HG02973 (cell line): ENCODE data around the gene MGMT.

Experiments
- ATAC-seq: cut with Tn5 transposase; IDR thresholded peaks from one replicate; pipeline ENCODE4 v1.9.1; 2021; ENCODE audit warnings: moderate library complexity; ENCODE audit not compliant: unreplicated experiment

Gene MGMT

DNA sequence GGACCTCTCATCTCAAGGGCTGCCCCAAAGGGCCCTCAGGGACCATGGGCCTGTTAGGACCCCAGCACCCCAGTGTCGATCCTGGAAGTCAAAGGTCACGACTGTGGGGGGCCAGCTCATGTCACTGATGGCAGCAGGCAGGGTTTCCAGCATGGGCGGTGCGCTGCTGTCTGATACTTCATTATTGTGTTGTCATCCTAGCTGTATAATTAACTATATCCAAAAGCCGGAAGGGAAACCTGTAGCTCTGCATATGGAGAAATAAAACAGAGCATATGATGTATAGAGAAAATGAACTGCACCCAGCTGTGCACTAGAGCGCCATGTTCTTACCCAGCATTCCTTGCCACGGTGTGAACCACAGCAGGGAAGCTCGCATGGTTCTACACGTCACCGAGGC lies 300.7 kb downstream of the MGMT start:
- ATAC-seq: no peak

DNA sequence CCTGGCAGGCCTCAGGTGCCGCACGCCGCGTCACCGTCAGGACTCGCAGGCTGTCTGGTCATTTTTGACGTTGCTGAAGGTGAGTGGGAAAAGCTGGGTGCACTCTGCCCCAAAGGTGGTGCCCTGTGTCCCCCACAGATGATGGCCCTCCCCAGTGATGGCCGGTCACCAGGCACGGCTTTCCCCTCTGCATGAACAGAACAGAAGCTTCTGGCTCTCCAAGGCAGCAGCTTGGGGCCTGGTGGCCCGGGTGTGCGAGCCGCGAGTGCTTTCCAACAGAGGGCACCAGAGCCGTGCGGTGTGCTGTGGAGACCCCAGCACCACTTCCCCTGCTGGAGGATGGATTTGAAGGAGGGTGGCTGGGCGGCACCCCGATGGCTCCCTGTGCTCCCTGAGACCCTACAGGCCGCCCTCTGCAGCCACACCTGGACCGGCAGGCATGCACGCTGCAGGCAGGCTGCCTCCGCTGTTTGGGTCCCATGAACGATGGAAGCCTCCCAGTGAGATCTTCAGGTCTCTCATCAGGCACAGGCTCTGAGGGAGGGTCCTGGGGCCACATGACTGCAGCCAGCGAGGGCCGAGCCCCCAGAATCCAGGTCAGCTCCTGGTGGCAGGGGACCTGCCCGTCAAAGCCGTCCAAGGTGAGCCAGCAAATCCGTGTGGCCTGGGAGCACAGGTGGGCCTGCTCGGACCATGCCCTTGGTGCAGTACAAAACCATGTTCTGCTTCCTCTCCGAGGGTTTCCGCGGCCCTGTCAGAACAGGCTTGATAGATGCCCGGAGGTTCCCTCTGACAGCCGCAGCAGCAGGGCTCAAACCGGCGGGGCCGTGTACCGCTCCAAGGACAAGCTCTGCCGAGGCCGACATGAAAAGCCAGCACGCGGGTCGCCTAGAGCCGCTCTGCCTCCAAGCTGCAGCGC lies 301.7 kb downstream of the MGMT start:
- no peak for ATAC-seq

DNA sequence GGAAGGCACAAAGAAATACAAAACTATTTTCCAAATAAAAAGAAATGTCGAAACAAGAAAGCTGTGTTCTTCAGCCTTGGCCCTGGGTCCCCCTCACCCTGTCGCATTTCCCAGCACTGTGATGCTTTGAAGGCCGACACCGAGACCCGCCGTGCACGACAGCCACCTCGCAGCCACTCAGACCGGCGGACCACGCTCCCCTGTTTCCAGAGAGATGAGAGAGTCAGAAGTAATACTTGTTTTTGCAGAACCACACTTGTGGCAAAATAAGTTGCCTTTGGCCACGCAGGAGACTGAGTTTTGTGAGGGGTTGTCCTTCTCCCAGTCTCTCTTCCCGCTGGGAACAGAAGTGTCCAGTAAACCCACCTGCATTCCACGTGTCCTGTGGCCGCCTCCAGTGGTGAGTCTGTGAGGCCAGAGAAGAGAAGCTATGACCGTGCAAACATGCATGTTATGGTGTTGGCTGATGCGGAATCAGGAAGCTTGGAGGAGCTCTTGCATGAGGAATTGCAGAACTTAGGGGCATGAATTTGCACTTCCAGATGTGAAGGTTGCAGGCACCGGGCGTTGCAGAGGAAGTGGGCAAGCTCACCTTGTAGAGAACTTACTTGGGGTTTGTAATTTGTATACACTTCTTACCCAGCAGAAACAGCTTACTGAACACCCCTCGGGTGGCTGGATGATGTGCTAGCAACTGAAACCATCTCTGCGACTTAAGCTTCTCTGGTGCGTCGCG lies 302.5 kb downstream of the MGMT start:
- ATAC-seq: no peak

DNA sequence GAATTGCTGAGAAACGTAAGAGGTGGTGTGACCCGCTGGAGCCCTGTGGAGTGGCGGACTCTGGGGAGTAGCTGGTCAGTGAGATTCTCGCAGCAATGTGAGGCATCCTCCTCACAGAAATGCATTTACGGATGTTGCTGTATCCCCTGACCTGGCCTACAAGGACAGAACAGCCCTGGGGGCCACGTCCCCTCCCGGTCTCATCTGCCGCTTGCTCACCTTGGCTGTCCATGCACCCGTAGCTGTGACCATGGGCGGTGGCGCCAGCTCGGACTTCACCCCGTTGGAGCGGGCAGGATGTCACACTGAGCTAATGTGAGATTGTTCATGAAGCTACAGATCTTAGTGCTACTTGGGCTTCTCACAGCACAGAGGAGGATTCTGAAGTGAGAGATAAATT lies 303.2 kb downstream of the MGMT start:
- ATAC-seq: no peak

DNA sequence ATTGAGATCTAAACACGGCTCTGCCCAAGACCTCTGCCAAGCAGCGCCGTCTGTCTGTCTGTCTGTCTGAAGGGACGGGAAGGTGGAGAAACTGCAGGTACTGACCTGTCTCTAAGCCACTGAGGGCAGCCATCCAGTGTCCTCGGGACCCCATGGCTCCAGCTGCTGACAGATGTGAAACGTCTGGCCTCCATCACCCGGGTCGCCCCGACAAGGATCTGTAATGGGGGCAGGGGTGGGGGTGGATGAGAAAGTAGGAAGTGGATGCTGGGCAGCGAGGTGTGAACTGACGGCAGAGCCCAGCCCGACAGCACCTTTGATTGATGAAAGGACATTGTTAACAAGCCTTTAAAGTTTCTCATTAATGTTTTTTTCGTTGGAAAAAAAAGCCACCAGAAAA lies 304.0 kb downstream of the MGMT start:
- no peak for ATAC-seq

DNA sequence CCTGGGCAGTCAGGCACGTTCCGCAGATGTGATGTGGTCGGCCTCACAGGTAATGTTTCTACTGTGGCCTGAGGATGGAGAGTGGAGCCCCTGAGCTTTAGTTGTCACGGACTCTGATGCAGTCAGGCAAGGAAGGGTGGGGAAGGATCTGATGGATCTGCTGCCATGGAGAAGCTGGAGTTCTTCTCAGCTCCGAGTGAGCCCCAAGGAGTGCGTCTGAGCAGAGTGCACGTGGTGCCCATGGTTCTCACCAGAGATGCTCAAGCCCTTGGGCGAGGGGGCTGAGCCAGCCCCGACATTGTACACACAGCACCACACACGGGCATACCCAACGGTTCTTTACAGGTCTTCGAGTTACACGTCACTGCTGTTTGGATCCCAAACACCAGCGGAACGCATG lies 304.5 kb downstream of the MGMT start:
- ATAC-seq: no peak

DNA sequence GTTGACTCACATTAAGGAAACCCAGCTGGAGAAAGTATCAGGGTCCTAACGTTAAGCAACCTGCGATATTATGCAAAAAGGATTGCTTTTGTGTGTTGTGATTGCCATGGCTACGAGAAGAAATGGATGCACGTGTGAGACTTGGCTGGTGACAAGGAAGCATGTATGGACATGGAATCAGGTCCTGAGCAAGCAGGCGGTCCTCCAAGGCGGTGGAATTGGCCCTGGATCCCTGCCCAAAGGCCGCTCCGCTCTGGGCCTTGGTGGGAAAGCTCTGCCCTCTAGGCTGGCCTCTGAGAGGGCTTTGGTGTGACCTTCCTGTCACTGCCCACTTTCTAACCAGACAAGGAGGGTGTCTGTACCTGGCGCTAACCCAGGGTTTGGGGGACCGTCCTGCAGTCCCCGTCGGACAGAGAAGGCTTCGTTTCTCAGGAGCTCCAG lies 305.0 kb downstream of the MGMT start:
- no peak for ATAC-seq

DNA sequence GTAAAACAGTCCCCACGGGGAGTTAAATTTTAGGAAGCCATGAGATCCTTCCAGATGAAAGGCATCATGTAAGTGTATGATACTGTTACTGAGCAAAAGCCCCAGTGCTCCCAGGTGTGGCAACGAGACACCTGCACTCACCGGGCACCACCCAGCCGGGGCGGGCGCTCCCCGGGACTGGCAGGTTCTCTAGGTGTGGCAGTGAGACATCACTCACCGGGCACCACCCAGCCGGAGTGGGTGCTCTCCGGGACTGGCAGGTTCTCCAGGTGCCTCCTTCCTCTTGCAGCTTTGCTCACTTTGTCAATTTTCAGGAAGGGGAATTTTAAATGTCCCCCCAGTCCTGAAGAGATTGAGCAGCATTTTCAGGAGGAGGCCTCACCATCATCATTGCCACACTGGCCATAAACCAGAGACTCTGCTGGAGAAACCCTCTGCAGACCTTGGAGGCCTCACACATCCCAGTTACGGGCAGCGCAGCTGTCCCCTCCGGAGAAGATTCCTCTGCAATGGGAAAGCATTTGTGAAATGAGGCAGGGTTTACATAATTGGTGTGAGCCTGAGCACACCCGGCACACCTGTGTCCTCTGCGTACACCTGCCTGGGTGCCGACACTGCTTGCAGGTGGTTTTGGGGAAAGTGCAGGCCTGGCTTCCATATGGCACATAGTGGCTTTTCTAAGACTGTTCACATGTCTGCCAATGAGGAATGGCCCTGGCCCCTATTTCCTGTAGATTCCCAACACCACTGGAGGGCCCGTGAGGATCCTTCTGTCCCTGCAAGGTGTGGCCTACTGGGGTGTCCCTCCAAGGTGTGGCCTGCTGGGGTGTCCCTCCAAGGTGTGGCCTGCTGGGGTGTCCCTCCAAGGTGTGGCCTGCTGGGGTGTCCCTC lies 305.7 kb downstream of the MGMT start:
- ATAC-seq: no peak

DNA sequence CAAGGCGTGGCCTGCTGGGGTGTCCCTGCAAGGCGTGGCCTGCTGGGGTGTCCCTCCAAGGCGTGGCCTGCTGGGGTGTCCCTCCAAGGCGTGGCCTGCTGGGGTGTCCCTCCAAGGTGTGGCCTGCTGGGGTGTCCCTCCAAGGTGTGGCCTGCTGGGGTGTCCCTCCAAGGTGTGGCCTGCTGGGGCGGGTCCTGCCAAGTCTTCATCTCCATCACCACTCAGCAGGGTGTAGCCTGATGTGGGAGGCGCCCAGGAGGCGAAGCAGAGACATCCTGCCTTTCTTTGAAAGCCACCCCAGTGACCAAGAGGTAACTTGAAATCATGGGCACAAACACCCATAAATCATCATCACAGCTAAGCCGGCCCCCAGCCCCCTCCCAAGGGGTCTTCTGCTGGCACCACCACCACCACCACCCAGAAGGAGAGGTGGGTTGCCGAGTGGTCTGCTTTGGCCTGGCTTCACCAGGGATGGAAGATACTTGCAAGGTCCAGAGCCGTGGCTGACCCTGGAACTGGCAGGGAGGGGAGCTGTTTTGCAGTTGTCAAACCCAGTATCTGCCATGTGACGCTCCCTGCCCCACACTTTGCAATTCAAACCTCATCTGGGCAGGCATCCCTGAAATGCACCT lies 306.4 kb downstream of the MGMT start:
- no peak for ATAC-seq

DNA sequence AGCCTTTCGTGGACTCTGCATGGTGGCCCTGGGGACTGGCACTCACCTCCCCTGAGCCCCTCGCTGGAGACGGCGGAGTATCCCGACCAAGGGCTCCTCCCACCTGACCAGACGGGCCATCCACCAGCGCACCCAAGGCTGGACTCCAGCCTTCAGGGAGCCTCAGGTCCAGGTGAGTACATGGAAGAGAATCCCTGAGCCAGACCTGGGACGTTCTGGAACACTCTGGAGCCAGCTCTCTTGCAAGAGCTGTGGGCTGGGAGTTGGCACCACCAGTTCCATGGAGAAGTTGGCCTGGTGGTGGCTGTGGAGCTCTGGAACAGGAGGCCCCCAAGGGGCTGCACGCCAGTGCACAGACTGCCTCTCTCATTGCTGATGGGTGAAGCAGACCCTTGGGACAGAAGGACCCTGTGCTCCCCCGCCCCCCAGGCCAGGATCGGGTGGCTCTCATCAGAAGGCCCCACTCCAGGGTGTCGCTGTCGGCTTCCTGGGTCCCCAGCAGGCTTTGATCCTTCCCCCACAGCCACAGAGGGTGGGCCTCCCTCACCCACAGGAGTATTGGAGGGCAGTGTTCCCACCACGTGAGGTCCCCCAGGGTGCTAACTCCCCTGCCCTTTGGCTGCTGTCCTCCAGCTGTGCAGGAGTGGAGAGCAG lies 307.2 kb downstream of the MGMT start:
- ATAC-seq: no peak

DNA sequence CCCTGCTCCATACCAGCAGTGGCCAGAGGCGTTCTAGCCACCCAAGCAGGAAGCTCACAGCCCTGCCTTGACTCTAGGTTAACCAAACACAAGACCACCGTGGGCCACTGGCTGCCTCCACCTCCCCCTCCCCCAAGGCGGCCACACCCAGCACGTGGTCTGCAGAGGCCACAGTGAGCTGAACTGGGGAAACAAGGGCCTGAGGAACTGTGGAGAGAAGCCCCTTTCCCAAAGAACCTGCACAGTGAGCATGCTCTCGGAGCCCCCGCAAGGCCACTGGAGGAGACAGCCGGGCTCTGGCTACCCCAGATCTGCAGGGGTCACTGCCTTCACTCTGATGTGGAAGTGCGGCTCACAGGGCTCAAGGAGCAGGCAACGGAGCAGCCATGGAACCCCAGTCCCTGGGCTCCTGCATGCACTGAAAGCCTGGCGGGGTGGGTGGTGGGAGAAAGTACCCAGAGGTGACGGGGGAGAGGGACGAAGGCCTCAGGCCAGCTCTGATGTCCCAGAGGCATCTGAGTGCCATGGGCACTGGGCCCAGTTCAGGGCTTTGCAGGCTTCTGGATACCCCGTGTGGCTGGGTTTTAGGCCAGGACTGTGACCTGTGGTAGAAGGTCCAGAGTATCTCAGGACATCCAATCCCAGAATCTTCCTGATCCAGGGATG lies 307.8 kb downstream of the MGMT start:
- no peak for ATAC-seq

DNA sequence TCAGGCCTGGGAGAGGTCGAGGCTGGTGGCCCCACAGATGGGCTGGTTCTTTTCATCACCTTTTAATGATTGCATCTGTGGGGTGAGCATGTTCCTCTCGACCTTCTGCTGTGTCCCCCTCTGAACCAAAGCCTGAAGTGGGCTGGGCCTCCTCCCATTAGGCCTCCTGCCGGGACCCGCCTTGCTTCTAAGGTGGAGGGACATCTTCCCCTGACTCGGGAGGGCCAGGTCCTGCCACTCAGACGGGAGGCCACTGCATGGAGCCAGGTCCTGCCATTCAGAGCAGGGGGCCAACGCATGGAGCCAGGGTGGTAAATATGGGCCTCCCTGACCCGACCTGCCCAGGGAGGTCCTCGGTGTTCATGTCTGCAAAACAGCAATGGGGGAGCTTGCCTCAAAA lies 308.6 kb downstream of the MGMT start:
- ATAC-seq: no peak

DNA sequence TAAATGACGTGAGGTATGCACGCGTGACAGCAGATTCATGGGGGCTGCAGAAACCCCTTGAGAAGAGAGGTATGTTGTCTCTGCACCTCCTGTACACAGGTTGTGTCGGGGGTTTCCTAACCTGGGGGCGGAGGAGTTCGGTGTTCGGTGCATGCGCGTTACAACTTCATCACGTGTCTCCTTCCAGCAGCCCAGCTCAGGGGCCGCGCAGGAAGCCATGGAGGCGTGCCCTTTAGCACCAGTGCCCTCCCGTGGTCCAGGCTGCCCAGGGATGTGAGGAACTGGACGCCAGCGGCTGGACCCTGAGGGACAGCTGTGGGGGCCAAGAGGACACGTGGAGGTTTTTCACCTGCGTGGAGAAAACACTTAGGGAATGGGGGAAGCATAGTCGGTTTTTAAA lies 310.6 kb downstream of the MGMT start:
- ATAC-seq: no peak

DNA sequence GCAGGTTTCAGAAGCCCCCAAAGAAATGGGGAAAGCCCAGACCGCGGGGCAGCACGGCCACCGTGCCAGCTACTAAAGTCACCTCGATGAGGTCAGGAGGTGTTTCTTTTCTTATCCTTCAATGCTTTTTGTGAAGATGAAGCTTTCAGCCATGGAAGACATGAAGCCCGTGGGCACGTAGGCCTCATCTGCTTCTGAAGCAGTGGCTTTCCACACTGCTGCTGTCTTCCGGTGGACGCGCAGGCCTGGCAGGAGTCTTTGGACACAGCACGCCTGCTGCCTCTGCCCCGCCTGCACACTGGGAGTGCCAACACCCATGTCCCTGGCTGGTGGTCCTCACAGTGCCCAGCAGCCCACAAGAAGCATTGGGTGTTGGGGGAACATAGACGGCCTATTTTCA lies 311.5 kb downstream of the MGMT start:
- no peak for ATAC-seq

DNA sequence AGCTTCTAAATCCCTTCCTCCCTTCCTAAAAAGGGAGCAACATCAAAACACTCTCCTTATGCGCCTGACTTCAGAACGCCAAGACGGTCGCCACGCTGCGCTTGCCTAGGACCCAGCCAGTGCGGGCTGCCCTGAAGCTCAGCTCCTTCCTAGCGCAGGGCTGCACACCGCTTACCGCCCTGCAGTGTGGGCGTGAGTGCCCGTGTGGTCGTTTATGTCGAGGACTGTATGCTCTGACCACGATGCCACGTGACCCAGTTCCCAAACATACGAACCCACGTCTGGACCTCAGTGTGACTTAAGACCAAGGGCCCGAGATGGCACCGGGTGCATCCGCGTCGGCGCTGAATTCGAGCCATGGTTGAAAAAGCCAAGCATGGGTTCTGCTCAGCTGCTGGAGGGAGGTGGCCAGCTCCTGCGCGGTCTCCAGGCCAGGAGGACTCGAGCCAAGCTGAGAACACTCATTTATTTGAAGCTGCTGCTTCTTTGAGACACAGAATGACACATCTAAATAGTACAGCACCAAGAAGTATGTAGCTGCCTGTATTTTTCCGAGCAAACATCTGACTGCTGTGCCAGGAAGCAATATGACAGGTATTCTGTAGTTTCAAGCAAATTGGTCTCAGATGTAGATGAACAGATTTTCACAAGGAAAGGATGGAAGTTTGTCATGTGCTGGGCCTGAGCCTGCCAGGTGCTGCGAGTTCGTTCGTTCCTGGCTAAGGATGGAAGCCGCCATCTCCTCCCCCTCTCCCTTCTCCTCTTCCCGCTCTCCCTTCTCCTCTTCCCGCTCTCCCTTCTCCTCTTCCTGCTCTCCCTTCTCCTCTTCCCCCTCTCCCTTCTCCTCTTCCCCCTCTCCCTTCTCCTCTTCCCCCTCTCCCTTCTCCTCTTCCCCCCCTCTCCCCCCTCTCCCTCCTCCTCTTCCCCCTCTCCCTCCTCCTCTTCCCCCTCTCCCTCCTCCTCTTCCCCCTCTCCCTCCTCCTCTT lies 312.4 kb downstream of the MGMT start:
- ATAC-seq: no peak

DNA sequence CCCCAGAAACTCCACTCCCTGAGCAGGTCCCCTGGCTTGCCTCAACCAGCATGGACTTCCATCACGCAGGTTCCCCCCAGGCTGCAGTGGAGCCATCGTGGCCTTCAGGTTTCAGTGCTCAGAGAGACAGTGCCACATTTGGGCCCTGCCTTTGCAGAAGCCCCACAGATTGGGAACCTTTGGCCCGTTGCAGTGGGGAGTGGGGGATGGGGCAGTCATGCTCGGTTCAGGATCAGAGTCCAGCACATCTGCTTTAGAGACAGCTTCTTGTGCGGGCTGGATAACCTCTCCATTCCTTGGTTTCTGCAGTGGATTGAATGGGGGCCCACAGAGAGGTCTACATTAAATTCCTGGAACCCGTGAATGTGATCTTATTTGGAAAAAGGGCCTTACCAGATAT lies 313.2 kb downstream of the MGMT start:
- ATAC-seq: no peak

DNA sequence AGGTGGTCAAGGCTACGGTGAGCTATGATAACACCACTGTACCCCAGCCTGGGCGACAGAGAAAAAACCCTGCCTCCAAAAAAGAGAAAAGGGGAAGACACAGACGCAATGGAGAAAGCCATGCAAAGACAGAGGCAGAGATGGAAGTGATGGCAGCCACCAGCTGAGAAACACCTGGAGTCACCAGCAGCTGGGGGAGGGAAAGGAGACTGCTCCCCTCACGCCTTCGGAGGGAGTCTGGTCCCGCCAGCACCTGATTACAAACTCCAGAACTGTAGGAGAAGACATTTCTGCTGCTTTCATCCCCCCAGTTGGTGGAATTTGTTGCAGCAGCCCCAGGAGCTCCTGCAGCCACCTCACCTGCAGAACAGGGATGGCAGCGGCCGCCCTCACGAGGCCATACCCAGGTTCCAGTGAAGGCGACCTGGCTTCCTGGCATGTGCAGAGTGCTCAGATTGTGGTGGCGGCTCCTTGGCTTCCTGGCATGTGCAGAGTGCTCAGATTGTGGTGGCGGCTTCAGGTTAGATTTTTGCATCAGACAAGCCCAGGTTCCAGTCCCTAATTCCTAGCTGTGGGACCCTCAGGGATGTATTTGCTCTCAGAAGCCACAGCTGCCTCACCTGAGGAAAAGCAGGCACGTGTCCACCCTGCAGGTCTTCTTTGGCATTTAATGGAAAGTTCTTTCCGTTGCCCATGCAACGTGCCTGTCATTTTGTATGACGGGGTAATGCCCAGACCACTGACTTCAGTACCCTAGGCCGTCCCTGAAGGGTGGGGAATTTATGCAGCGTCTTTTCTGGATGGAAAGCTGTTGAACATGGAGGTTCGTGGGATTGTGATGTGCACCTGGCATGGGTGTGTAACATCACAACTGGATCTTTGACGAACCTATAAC lies 314.1 kb downstream of the MGMT start:
- no peak for ATAC-seq

DNA sequence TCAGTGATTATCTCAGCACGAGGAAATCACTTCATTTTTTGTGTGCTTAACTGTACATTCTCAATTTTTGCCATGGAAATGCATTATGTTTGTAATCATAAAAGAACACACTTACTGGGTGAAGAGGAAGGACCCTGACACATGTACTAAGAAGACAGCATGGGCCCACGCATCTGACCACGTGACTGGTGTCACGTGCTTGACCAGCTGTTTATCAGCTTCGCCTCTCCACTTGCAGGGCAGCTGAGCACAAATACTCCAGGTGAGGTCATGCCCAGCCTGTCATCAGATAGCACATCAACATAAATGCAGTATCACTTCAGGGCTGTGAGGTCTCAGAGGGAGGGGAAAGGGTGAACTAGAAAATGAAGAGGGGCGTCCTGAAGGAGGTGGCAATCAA lies 317.2 kb downstream of the MGMT start:
- no peak for ATAC-seq
